Gastrocnemius medialis (tissue), 4 donors: ENCODE data around the gene MAS1. TPM values are rescaled to one million over a fixed set of nuclear protein-coding genes. Genes with fewer than 3 reads are reported as not detected.

Source experiments
- ATAC-seq, 2 donors: fragments of 150-250 bp; one replicate each; pipeline ENCODE4 v1.9.1; 2016
- DNase-seq, 2 donors: peaks; one replicate each; pipeline ENCODE4 v3.0.0-alpha.2; 2019
- H3K27ac ChIP-seq, 4 donors: fragments of 200-600 bp; sonication (generic); 1 replicate in 1 of 4; 2 replicates in 3 of 4; pipeline ENCODE4 v1.5.1; 2016 to 2018; ENCODE audit warnings: mild to moderate bottlenecking in 2 of 4, moderate library complexity in 1 of 4
- H3K27me3 ChIP-seq, 3 donors: fragments of 200-600 bp; sonication (generic) in 2 of 3; 1 replicate in 1 of 3; 2 replicates in 2 of 3; pipeline versions ENCODE4 v1.5.1 to v1.6.0; 2016 to 2019; ENCODE audit warnings: mild to moderate bottlenecking in 1 of 3, moderate library complexity in 1 of 3
- H3K36me3 ChIP-seq, 2 donors: fragments of 200-600 bp; sonication (generic) in 1 of 2; one replicate each; pipeline ENCODE4 v1.5.1; 2017 to 2018
- H3K4me1 ChIP-seq, 2 donors: fragments of 200-600 bp; sonication (generic) in 1 of 2; one replicate each; pipeline ENCODE4 v1.5.1; 2016 to 2017; ENCODE audit warnings: mild to moderate bottlenecking in 2 of 2
- H3K4me3 ChIP-seq, 4 donors: fragments of 200-600 bp; sonication (generic) in 3 of 4; 1 replicate in 1 of 4; 2 replicates in 3 of 4; pipeline ENCODE4 v1.5.1; 2016 to 2019; ENCODE audit warnings: mild to moderate bottlenecking in 2 of 4
- H3K9me3 ChIP-seq, 3 donors: fragments of 200-600 bp; sonication (generic) in 2 of 3; 1 replicate in 1 of 3; 2 replicates in 2 of 3; pipeline ENCODE4 v1.5.1; 2016 to 2019
- CTCF ChIP-seq, 5 experiments: fragments of 450-650 bp in 3 of 5; fragments of 200-600 bp in 2 of 5; sonication (generic) in 2 of 5; IDR thresholded peaks in 4 of 5; conservative IDR thresholded peaks in 1 of 5; 1 replicate in 4 of 5; 2 replicates in 1 of 5; pipeline ENCODE4 v1.5.1; 2016 to 2019; ENCODE audit warnings: antibody characterized with exemption in 5 of 5, mild to moderate bottlenecking in 3 of 5, moderate library complexity in 3 of 5
- POLR2A ChIP-seq, 2 donors: fragments of 450-650 bp; IDR thresholded peaks; one replicate each; pipeline ENCODE4 v1.6.1; 2017; ENCODE audit warnings: antibody characterized with exemption in 2 of 2, mild to moderate bottlenecking in 2 of 2, moderate library complexity in 2 of 2
- in situ Hi-C, 4 donors: fragments of 200-750 bp; cut with MboI; loops; one replicate each; pipeline versions ENCODE4 v1.15.0 to v1.8.0; 2017; ENCODE audit warnings: low sequenced_read_pairs in 4 of 4
- intact Hi-C: fragments of 100-400 bp; cut with DNase I; formaldehyde crosslinking; loops from one replicate; pipeline ENCODE4 v1.15.1; 2023; ENCODE audit warnings: low total_unique reads
- total RNA-seq, 4 donors: library from RNA; depleted of rRNA; stranded (reverse); fragments of >200 nt; gene quantifications; one replicate each; pipeline versions ENCODE4 v1.1.0 to v1.2.3, GENCODE V29; 2016

MAS1 gene
- total RNA-seq, 4 donors from 2014 or later, result not detected

GRCh38 chr6:159904497-159904911, 13.7 kb downstream of the MAS1 start:
- H3K27me3 ChIP-seq, result peaks cover 0 to 3% (median 0%) of the 10 kb centered on the region in 3 donors
- DNase-seq (no peak), ATAC-seq (no peak)
- in situ Hi-C loops (no loop called here), intact Hi-C loops (no loop called here)
- H3K36me3 ChIP-seq, result no peaks in the 10 kb centered on the region
- H3K27ac ChIP-seq, result no peak overlapping the region
- H3K4me3 ChIP-seq, result no peak overlapping the region
- H3K9me3 ChIP-seq, result no peaks in the 10 kb centered on the region
- TF ChIP-seq CTCF (IDR thresholded peaks at IDR 0.05 in 4 of 5, conservative IDR thresholded peaks at IDR 0.05 in 1 of 5) (no peak), POLR2A (IDR thresholded peaks at IDR 0.05) (no peak)
- H3K4me1 ChIP-seq, result no peaks in the 10 kb centered on the region

GRCh38 chr6:159906400-159906799, 15.6 kb downstream of the MAS1 start:
- intact Hi-C loops, result no loop called here

GRCh38 chr6:159908535-159908934, 17.7 kb downstream of the MAS1 start:
- TF ChIP-seq CTCF (IDR thresholded peaks at IDR 0.05 in 4 of 5, conservative IDR thresholded peaks at IDR 0.05 in 1 of 5) (no peak), POLR2A (IDR thresholded peaks at IDR 0.05) (no peak)
- H3K27ac ChIP-seq, result no peak overlapping the region
- no peaks in the 10 kb centered on the region for H3K36me3 ChIP-seq
- H3K27me3 ChIP-seq, result peaks cover 0 to 6% (median 0%) of the 10 kb centered on the region in 3 donors
- no peaks in the 10 kb centered on the region for H3K4me1 ChIP-seq
- in situ Hi-C loops (no loop called here), intact Hi-C loops (no loop called here)
- peak; percentile 39 to 44 for ATAC-seq
- no peaks in the 10 kb centered on the region for H3K9me3 ChIP-seq
- no peak for DNase-seq
- no peak overlapping the region for H3K4me3 ChIP-seq

More at GRCh38 chr6:159906400-159906799, 15.6 kb downstream of the MAS1 start:
- Histone ChIP-seq H3K27me3 (peaks cover 0 to 6% (median 0%) of the 10 kb centered on the region in 3 donors), H3K27ac (no peak overlapping the region), H3K36me3 (no peaks in the 10 kb centered on the region), H3K4me1 (no peaks in the 10 kb centered on the region), H3K9me3 (no peaks in the 10 kb centered on the region), H3K4me3 (no peak overlapping the region)
- DNase-seq (no peak), ATAC-seq (no peak)
- in situ Hi-C loops, result no loop called here
- TF ChIP-seq POLR2A (IDR thresholded peaks at IDR 0.05), result no peak
- TF ChIP-seq CTCF (IDR thresholded peaks at IDR 0.05 in 4 of 5, conservative IDR thresholded peaks at IDR 0.05 in 1 of 5), result no peak

- H3K27me3 ChIP-seq, result peaks cover 0 to 6% (median 0%) of the 10 kb centered on the region in 3 donors
- no peaks in the 10 kb centered on the region for H3K4me1 ChIP-seq
- DNase-seq, result no peak
- H3K9me3 ChIP-seq, result no peaks in the 10 kb centered on the region
- in situ Hi-C loops, result no loop called here
- TF ChIP-seq CTCF (IDR thresholded peaks at IDR 0.05 in 4 of 5, conservative IDR thresholded peaks at IDR 0.05 in 1 of 5) (no peak), POLR2A (IDR thresholded peaks at IDR 0.05) (no peak)
- no peak for ATAC-seq
- intact Hi-C loops, result no loop called here
- H3K36me3 ChIP-seq, result no peaks in the 10 kb centered on the region
- no peak overlapping the region for H3K4me3 ChIP-seq
- H3K27ac ChIP-seq, result no peak overlapping the region
Observed at GRCh38 chr6:159908979-159909378, 18.2 kb downstream of the MAS1 start.

- no peak overlapping the region for H3K4me3 ChIP-seq
- H3K27me3 ChIP-seq, result peaks cover 0 to 6% (median 0%) of the 10 kb centered on the region in 3 donors
- no peak overlapping the region for H3K27ac ChIP-seq
- no peak for DNase-seq
- no peak for ATAC-seq
- no peak for TF ChIP-seq POLR2A (IDR thresholded peaks at IDR 0.05)
- TF ChIP-seq CTCF (IDR thresholded peaks at IDR 0.05 in 4 of 5, conservative IDR thresholded peaks at IDR 0.05 in 1 of 5), result no peak
- intact Hi-C loops (no loop called here), in situ Hi-C loops (no loop called here)
- no peaks in the 10 kb centered on the region for H3K36me3 ChIP-seq
- H3K9me3 ChIP-seq, result no peaks in the 10 kb centered on the region
- no peaks in the 10 kb centered on the region for H3K4me1 ChIP-seq
Observed at GRCh38 chr6:159910342-159910741, 19.6 kb downstream of the MAS1 start.
